NK-92 treated with Interleukin-12 subunit alpha and Interleukin-12 subunit beta, amount 100 ng/mL, for 24 hours (cell line): ENCODE measurements around the gene RAET1E.
"Not testable (repeated sequence)": the region's sequence is repeated elsewhere in the genome, so short reads cannot be mapped to it uniquely, and the experiment has no call there.

Experiments
- DNase-seq: peaks from one replicate; lab custom pipeline; 2025; lab: John Stamatoyannopoulos, UW

Gene RAET1E, protein sequence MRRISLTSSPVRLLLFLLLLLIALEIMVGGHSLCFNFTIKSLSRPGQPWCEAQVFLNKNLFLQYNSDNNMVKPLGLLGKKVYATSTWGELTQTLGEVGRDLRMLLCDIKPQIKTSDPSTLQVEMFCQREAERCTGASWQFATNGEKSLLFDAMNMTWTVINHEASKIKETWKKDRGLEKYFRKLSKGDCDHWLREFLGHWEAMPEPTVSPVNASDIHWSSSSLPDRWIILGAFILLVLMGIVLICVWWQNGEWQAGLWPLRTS

DNA sequence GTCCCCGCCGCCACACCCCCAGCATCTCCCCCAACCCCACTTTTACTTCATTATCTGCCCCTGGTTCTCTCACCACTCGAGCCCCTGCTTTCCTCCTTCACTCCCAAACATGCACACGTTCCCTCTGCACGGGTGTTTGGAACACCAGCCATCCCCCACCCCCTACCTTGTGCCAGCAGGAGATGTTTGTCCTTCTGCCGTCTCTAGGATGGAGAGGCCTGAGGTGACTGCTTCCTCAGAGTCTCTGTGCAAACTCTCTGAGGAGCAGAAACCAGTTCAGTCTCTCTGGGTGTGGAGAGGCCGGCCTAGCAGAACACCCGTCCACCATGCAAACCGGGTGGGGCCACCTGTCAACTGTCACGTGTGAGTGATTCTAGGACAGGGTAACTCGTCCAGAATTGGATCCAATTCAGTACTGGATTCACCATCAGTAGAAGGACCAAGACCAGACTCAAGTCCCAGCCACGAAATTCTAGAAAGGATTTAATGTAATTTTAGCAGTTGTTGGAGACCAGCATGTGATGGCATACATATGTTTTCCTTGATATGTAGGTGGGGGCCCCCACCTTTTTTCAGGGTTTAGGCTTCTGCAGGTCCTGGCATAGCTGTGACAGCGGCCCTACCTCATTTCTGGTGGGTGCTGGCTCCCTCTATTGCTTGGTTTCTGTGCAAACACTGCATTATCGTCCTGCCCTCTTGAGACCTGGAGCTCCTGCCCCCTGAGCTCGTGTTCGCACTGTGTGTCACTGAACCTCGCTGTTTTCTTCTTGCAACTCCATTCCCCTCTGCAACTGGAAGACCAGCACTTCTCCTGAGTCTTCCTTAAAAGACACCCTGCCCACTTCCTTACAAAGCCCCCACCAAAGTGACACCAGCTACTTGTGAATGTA lies at the start of gene RAET1E:
Gene RAET1E, minus strand, starts transcription at position 259 of the 890 bp plus-strand sequence. CDS start 7,212 bp downstream, outside the sequence.
- no peak for DNase-seq

DNA sequence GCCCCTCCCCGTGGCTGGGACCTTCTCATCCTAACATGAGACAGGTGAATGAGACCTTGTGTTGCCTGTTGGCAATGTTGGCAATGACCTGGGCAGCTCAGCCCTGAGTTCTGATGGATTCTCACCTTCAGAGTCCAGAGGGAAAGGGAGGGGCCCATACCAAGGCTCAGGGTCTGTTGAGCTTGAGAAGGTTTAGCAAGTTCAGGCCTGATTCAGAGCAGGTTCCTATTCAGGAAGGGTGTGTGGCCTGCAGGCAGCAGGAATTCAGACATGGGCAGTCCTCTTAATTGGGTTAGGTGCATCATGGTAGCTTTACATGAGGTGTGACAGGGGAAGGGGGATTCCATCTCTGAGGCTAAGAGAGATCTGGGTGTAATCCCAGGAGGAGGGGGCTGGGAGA lies 49.6 kb upstream of the RAET1E start:
- DNase-seq, result not testable (repeated sequence)

DNA sequence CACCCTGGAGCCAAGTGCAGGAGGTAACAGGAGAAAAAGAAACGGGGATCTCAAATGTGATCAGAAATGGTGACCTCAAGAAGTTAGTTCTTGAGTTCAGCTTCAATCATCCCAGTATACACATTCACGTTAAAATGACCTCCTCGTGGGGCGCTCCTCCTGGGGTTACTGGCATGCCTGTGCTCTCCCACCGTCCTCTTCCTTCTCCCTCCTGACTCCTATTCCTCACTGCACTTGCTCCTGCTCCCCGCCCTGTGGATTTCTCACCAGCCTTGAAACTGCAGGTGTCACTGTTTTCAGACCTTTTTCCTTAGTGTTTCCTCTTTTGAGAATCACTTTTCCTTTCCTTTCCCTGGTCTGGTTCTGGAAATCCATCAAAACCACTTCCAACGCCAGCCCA lies 48.7 kb upstream of the RAET1E start:
- not testable (repeated sequence) for DNase-seq

DNA sequence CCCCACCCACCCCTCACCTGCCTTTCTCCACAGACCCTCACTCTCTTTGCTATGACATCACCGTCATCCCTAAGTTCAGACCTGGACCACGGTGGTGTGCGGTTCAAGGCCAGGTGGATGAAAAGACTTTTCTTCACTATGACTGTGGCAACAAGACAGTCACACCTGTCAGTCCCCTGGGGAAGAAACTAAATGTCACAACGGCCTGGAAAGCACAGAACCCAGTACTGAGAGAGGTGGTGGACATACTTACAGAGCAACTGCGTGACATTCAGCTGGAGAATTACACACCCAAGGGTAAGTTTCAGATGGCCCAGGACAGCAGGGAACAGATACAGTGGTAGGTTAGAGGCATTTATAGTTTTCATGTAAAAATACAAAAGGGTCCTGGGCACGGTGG lies 47.4 kb upstream of the RAET1E start:
- DNase-seq, result not testable (repeated sequence)

DNA sequence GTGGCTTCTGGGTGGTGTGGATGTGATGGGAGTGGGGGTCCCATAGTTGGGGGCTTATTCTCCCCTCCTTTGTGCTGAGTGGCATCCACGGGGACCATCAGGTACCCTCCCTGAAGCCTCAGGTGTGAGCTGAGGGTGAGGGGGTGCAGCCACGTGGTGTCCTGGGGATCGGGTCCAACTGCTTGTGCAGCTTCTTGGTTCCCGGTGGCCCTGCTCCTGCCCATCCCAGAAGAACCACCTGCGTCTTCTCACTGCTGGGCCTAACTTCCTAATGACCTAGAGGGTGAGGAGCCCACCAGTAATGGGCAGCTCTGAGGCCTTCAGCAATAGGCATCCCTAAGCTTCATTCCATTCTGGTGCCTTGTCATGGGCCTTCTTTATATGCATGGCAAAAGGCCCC lies 45.4 kb upstream of the RAET1E start:
- not testable (repeated sequence) for DNase-seq

DNA sequence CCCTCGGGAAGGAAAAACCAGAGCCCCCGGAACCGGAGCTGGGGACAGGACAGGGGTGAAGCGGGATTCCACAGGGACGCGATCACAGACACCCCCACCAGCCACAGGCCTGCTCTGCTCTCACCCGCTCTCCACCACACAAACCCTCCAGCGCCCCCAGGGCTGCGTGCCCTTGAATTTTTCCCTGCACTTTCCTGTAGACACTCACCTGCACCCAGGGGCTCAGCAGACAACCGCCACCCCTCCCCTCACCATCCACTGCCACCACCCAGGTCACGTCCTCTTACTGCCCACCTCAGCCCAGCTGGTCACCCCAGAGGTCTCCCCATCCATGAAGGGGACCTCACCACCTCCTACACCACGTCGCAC lies 44.5 kb upstream of the RAET1E start:
- no peak for DNase-seq

DNA sequence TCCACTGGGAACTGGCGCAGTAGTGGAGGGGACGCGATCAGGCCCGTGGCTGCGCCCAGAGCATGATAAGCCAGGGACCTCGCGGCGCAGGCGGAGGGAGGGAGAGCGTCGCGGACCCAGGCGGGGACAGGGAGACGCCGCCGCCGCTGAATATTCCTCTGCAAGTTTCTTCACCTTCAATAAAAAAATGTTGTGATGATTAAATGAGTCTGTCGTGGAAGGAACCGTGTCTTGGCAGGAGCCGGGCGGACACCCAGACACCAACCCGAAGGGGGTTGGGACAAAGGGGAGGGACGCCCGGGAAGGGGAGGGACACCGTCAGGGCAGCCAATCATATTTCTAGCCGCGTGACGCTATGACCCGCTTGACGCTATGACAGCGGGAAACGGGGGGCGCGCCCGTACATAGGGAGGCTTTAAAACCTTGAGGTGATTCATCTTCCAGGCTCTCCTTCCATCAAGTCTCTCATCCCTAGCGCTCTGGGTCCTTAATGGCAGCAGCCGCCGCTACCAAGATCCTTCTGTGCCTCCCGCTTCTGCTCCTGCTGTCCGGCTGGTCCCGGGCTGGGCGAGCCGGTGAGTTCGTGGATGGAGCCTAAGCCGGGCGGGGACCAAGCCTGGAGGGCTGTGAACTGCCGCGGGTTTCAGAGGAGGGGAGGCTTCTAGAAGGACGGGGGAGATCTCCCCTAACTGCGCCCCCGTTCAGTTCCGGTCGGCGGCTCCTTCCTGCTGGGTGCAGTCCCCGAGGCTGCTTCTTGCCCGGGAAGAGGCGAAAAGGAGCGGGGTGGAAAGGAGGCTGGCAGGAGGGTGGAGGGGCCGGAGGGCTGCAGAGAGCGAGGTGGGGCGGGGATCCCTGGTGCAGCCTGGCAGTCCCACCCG lies 43.9 kb upstream of the RAET1E start, which contains the start of gene ULBP2:
Gene ULBP2, plus strand, starts transcription at position 432 of the 878 bp plus-strand sequence. Its CDS starts 59 bp downstream, at position 491.
- no peak for DNase-seq

DNA sequence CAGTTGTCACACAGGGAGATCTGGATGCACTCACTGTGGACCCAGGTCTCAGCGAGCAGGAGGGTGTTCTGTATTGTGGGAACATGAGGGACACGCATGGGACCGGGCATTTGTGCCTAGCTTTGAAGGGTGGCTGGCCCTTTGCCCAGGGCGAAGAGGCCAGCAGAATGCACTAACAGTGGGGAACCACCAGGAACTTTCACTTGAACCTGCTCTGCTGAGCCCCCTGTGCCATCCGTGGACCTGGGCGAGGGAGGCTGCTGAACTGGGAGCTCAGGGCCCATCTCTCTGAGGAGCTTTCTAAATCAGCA lies 42.7 kb upstream of the RAET1E start:
- DNase-seq, result no peak

DNA sequence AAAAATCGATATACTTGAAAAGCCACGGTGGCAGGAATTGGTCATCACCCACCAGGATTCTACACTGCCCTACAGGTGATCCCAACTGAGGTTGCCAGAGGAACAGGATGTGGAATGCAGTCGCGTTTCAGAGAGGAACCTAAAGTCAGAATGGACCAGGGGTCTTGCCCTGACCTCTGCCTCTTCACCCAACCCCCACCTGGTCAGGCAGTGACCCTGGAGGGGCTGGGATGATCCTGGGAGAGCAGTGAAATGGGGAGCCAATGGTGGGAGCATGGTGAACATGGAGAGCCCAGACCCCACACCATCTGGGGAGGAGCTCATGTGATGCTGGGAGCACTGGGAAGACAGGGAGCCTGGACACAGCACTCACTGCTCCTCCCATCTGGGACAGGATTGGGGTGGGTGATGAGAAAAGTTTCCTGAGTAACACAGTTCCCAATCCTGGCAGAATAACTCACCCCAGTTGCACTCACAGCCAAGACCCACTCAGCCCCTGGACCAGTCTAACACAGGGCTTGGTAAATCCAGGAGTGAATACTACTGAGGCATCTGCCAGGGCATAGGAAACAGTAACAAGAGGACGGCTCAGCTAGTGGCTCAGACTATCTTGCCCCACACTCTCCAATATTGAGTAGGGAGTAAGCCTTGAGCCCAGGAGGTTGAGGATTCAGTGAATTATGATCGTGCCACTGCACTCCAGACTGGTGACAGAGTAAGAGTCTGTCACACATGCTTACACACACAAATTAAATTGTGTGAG lies 42.2 kb upstream of the RAET1E start:
- no peak for DNase-seq

DNA sequence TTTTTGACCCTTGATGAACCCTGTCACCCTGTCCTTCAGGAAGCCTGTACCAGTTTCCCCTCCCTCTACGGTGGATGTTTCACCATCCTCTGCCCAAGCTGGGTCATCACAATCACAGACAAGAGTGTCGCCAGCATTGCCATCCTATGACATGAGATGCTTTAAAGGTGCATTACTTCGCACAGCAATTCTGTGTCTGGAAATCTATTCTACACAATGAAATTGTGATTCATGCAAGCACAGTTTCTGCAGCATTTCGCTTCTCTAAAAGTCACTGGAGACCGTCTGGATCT lies 41.4 kb upstream of the RAET1E start:
- DNase-seq, result no peak

DNA sequence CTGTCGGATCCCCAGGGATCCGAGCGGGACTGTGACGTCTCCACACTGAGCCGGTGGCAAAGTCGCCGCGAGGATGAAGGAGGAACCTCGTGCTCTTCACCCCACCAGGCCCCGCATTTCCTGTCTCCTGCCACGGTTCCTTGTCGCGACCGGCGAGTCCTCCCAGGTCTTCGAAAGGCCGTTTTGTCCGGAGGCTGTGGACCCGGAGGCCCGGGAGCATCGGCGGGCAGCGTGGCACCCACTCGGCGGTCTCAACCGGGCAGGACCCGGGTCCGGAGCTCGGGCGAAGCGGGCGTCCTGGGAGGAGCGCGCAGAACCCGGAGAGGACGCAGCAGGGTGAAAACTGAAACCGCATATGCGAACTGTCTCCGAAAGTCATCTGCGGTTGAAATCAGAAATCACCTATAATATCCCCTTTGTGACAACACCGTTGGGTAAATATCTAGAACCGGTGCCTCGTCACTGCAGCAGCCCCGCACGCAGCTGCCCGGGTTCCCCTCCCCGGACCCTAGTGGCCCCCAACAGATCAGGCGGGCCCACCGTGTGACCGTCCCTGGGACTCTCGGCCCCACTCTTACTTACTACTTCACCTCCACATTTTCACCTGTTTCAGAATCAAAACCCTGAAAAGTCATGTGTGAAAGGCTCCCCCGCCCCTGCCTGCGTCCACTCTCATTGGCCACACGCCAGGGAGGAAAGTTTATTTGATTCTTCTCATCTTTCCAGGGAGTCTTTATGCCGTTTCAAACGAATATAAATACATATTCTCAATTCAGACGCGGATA lies 40.9 kb upstream of the RAET1E start:
- DNase-seq, result no peak

DNA sequence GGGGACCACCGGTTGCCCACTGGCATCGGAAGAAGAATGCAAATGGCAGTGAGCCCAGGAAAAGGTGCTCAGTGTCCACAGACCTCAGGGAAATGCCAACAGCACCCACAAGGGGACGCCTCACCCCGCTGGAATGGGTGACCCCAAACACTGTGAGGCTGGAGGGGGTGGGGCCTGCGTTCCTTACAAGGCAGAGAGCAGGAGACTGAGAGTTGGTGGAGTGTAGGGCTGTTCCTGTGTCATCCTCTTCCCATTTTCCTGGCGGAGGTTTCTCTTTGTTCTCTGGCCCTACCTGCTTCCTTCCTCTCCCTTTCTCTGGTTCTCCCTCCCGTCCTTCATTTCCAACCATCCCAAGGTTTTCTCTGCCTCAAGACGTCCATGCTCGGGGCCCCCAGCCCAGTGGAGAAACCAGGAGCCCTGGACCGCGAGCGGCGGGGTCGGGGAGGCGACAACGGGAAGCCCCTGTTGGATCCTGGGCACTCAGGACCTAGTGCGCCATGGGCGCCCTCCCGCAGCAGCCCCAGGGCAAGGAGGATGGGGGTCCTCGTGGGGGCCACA lies 40.2 kb upstream of the RAET1E start:
- not testable (repeated sequence) for DNase-seq

DNA sequence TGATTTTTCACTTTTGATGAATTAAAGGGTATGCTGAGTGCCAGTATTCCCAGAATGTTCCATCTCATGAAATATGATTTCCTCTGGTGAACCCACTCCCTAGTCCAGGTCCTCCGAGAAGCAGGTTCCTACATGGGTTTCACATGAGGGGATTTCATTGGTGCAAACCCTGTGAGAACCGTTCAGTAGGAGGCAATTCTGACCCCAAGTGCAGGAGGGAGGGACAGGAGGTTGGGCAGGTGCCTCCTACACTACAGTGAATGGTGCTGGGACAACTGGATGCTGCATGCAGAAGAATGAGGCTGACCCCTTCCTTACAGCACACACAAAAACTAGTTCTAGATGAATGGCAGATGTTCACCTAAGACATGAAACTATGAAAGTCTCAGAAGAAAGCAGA lies 38.8 kb upstream of the RAET1E start:
- DNase-seq, result no peak

DNA sequence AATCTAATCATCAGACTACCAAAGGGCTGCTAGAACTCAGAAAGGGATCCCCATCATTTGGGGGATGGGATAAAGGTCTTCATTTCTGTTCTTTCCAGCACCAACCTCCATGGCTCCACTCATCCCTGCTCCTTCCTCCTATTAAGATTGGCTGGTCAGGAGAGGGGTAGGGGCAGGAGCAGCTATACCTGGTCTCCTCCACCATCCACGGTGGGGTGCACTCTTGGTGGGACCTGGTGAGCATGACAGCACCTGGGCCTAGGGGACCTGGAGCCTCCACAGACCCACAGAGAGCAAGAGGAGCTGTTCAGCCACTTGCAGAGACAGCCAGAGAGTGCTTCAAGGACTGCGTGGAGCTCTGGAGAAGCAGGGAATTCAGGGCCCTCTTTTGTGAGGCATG lies 37.8 kb upstream of the RAET1E start:
- no peak for DNase-seq

DNA sequence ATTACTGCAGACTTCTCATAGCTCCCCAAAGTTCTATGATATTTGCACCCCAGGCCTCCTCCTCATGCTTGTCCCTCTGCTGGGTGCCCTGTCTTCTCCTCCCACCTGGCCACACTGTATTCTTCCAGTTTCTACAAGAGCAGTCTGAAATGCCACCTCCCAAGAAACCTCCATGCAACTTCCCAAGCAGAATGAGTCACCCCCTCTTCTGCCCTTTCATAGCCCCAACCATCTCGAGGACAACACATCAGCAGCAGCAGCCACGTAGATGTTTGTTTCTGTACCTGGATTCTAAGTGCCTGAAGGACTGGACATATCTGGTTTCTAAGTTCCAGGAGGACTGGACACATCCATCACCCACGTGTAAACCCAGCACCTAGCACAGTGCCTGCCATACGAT lies 37.3 kb upstream of the RAET1E start:
- no peak for DNase-seq

DNA sequence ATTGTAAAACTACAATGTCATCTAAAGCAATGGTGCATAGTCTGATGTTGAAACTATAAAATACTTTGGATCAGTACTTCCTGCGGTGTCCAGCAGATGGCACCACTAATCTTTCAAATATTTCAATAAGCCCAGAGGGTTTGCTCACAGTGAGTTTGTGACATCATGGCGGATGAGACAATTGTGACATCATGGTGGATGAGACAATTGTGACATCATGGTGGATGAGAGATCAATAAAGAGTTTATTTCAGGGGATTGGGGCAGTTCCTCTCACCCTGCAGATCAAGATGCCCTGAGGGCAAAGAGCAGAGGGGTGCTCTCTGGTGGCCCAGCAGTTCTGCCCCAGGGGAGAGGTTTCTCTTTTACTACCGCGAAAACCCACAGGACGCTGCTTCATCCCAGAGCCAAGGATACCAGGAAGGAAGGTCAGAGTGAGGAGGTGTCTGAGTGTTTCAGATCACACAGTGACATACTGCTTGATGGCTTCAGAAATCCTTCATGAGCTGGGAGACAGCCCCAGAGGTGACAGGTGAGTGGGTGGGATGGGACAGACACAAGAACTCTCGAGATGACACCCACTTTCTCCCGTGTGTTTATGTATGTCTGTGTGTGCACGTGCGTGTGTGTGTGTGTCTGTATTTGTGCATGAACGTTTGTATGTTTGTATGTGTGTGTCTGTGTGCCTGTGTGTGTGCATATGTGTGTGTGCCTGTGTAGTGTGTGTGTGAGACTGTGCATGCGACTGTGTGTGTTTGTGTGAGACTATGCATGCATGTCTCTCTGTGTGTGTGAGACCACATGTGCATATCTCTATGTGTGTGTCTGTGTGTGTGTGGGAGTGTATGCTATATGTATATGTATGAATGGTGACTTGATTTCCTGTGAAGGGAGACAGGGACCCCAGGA lies 36.6 kb upstream of the RAET1E start:
- peak; percentile 29 for DNase-seq

DNA sequence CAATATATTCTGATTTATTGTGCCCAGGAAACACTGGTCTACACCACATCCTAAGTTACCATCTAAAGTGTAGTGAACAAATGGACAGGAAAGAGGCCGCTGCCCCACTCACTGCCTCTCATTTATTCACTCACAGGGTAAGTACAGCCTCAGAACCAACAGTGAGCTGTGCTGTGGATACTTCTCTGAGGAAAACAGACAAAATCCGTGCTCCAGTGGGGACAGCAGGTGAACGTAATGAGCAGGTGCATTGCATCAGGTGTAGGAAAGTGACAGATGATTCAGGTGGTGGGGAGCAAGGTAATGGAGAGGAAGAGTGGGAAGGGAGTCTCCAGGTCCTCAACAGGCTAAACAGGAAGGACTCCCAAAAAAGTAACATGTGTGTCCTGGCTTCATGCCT lies 35.5 kb upstream of the RAET1E start:
- no peak for DNase-seq

DNA sequence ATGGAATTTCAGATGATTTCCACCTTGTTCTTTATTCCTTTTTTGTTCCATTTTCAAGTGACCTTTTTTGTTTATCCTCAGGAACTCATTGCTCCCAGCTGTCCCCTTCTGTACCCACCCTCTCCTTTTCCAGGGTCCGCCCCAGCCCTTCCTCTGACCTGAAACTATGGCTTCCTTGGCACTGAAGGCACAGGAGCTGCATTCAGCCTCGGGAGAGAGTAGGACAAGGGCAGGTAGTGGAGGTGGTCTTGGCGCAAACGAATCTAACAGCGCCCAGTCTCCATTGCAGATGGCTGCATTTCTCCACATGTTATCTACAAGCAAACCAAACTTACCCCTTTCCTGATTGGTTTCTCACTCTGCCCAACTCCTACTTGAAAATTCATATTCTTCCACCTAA lies 35.1 kb upstream of the RAET1E start:
- no peak for DNase-seq

DNA sequence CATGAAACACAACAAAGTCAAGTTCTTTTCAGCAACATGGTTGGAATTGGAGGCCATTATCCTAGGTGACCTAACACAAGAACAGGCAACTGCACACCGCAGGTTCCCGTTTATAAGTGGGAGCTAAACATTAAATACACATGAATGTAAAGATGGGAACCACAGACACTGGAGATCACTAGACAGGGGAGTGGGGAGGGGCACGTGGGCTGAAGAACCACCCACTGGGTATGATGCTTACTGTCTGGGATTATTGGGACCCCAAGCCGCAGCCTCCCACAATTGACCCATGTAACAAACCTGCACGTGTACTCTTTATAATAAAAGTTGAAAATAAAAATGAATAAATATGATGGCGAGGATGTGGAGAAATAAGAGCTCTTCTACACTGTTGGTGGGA lies 33.6 kb upstream of the RAET1E start:
- DNase-seq, result no peak

DNA sequence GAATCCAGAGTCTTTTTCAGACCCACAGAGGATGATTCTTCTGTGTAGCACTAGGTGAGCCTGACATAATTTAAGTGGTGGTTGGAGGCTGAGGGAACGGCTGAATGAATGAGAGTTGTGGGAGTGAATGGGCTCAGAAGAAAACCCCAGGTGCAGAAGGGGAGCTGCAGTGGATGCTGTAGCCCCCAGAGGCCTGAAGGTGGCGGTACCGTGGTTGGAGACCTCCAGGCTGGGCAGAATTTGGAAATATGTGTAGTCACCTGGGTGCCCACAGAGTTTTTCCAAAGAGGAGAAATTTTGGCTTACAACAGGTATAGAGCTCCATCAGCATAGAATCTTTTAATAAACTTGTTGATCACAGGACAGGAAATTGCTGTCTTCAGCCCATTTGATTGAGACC lies 31.5 kb upstream of the RAET1E start:
- no peak for DNase-seq
